Aorta (tissue), 5 donors: ENCODE data around the gene NR1D1. TPM values are rescaled to one million over a fixed set of nuclear protein-coding genes. Genes with fewer than 3 reads are reported as not detected.

Source experiments
- ATAC-seq: fragments of 200-7000 bp; cut with Tn5 transposase; one replicate; pipeline ENCODE4 v1.9.1; 2022; ENCODE audit warnings: moderate library complexity; ENCODE audit not compliant: low FRiP score
- DNase-seq, 2 donors: peaks; one replicate each; pipeline ENCODE4 v3.0.0-alpha.2; 2020
- H3K27ac ChIP-seq, 2 donors: one replicate each; pipeline ENCODE4 v1.5.1; 2013; ENCODE audit warnings: low read length in 2 of 2, mild to moderate bottlenecking in 2 of 2, moderate library complexity in 2 of 2, control low read depth in 1 of 2, inconsistent platforms in 1 of 2, low read depth in 1 of 2
- H3K27me3 ChIP-seq, 2 donors: one replicate each; pipeline ENCODE4 v1.6.1; 2013; ENCODE audit warnings: control low read depth in 1 of 2, low read length in 1 of 2, mild to moderate bottlenecking in 1 of 2, moderate library complexity in 1 of 2; ENCODE audit not compliant: insufficient read depth in 2 of 2, control insufficient read depth in 1 of 2
- H3K36me3 ChIP-seq, 2 donors: one replicate each; pipeline ENCODE4 v1.6.1; 2013; ENCODE audit warnings: control low read depth in 1 of 2, low read length in 1 of 2, mild to moderate bottlenecking in 1 of 2; ENCODE audit not compliant: insufficient read depth in 2 of 2, control insufficient read depth in 1 of 2
- H3K4me1 ChIP-seq, 2 donors: one replicate each; pipeline ENCODE4 v1.6.1; 2013; ENCODE audit warnings: low read length in 2 of 2, control low read depth in 1 of 2, mild to moderate bottlenecking in 1 of 2, moderate library complexity in 1 of 2; ENCODE audit not compliant: insufficient read depth in 2 of 2, control insufficient read depth in 1 of 2
- H3K4me3 ChIP-seq, 2 donors: one replicate each; pipeline ENCODE4 v1.5.1; 2013; ENCODE audit warnings: low read length in 2 of 2, control low read depth in 1 of 2, mild to moderate bottlenecking in 1 of 2
- H3K9me3 ChIP-seq: one replicate; pipeline ENCODE4 v1.6.1; 2013; ENCODE audit warnings: mild to moderate bottlenecking, low read length; ENCODE audit not compliant: control insufficient read depth
- WGBS, 2 donors: extraction: QIAGEN DNeasy Blood & Tissue Kit; methylation state at CpG; one replicate each; pipeline ENCODE4 v1.1.7; 2013; 5-methylcytosine and 5-hydroxymethylcytosine counted together
- intact Hi-C, 2 donors: fragments of 100-400 bp; cut with DNase I; formaldehyde crosslinking; loops; one replicate each; pipeline versions ENCODE4 v1.14.2 to v1.15.0; 2022
- polyA plus RNA-seq, 2 donors: library from polyadenylated mRNA; stranded (reverse); fragments of 200-250 nt; gene quantifications; one replicate each; pipeline ENCODE4 v1.2.3, GENCODE V29; 2013
- total RNA-seq, 2 donors: library from RNA; stranded (reverse); fragmentation: NEBNext Ultra II Directional; extraction: Animal tissue kit (Norgen Biotek cat#: 25700); gene quantifications; one replicate each; pipeline ENCODE4 v1.2.1, GENCODE V29; 2021
- donor health status: healthy with polysubstance abuse.
- donor health status: Bipolar disorder and iron deficiency.
- donor health status: DM: no; HTN: no; CAD: no.
- donor health status: DM: no; HTN: no; CAD: no.
- donor health status: DM: yes; HTN: yes; CAD: no.

NR1D1 gene
- total and polyA plus RNA-seq, 4 donors: 8.6 to 53.6 (median 23.5) TPM

GRCh38 chr17:40059729-40060475, 40.5 kb downstream of the NR1D1 start:
- Histone ChIP-seq H3K27ac (no peak overlapping the region), H3K36me3 (no peaks in the 10 kb centered on the region), H3K27me3 (no peaks in the 10 kb centered on the region), H3K4me1 (peaks cover 0 to 1% of the 10 kb centered on the region in 2 donors), H3K4me3 (no peak overlapping the region), H3K9me3 (no peaks in the 10 kb centered on the region)
- ATAC-seq: no peak
- peak in 1 of 2 donors; percentile 43 for DNase-seq
- intact Hi-C loops: no loop called here
- WGBS, 2 donors: 57 to 63% methylated on average over 8 of the region's 8 CpGs

- Histone ChIP-seq H3K9me3 (no peaks in the 10 kb centered on the region), H3K4me1 (no peaks in the 10 kb centered on the region), H3K27me3 (no peaks in the 10 kb centered on the region), H3K27ac (no peak overlapping the region), H3K4me3 (no peak overlapping the region), H3K36me3 (no peaks in the 10 kb centered on the region)
- ATAC-seq (no peak), DNase-seq (no peak)
- WGBS, 2 donors: 94 to 100% methylated on average over 1 of the region's 1 CpG
- intact Hi-C loops: no loop called here
These were observed 41.5 kb downstream of the NR1D1 start for GRCh38 chr17:40058865-40059264.

DNA sequence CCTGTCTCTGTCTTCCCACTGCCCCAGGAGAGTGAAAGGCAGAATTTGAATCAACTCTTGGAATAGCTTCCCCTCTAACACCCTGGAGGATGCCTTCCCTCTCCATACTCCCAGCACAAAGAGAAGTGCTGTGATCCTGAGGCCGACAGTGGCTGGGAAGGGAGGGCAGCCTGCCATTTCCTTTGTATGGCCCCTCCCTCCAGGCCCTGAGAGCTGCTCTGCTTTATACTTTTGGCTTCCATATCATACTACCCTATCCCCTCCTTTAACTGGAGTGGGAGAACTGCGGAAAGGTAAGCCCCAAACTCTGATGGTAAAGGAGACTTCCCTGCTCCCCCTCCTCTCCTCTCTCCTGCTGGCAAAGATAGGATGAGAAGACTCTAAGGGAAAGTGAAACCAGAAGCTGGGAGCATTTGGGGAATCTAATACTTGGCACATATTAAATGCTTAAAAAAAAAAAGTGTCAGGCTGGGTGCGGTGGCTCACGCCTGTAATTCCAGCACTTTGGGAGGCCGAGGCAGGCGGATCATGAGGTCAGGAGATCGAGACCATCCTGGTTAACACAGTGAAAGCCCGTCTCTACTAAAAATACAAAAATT, 42.1 kb downstream of the NR1D1 start:
- 74 to 81% methylated on average over 8 of the region's 8 CpGs for WGBS, 2 donors

DNA sequence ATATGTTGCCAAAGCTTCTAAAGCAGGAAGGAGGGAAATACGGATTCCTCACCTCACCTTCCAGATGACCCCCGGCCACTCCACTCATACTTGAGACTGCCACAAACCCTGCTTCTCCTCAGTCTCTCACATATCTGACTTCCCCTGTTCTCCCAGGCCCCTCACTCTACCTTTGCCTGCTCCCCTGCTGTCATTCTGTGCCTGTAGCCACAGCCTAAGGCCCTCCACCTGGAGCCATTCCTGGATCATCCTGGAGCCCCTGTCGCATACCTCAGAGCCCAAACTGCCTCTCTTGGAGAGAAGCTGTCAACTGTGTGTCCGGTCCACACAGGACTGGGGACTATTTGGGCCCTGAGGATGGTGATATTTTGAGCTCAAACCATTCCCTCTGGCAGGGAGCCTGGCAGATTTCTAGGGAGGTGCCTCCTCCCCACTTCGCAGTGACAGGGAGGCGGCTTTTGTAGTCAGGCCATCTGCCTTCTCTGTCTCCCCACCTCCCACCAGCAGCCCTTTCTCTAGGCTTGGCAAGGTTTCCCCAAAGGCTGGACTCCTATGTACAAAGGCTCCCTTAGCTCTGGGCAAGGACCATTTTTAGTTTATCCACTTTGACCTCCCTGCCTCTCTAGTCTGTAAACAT, 43.9 kb downstream of the NR1D1 start:
- intact Hi-C loops: no loop called here
- Histone ChIP-seq H3K27ac (no peak overlapping the region), H3K9me3 (no peaks in the 10 kb centered on the region), H3K27me3 (no peaks in the 10 kb centered on the region), H3K36me3 (no peaks in the 10 kb centered on the region), H3K4me3 (no peak overlapping the region), H3K4me1 (peaks cover 0 to 2% of the 10 kb centered on the region in 2 donors)
- ATAC-seq (no peak), DNase-seq (peak in 1 of 2 donors; percentile 32)
- WGBS, 2 donors: 82 to 84% methylated on average over 6 of the region's 6 CpGs

More for the DNA sequence above, 42.1 kb downstream of the NR1D1 start:
- ATAC-seq: no peak
- H3K4me1 ChIP-seq: peaks cover 0 to 2% of the 10 kb centered on the region in 2 donors
- intact Hi-C loops: no loop called here
- no peaks in the 10 kb centered on the region for H3K27me3 ChIP-seq
- no peak overlapping the region for H3K27ac ChIP-seq
- H3K9me3 ChIP-seq: no peaks in the 10 kb centered on the region
- no peaks in the 10 kb centered on the region for H3K36me3 ChIP-seq
- H3K4me3 ChIP-seq: no peak overlapping the region
- peak in 1 of 2 donors; percentile 62 for DNase-seq

Other genes starting within 250 kb of the NR1D1 start
- gene IKZF3, start 236.3 kb downstream of the NR1D1 start, total RNA-seq: 1 to 10 TPM; 1.7 to 2.8 TPM
- under 1 TPM; 0.03 to 0.75 TPM for gene IKZF3, start 236.3 kb downstream of the NR1D1 start, polyA plus RNA-seq
- gene ZPBP2, start 232.4 kb downstream of the NR1D1 start, total RNA-seq: not detected
- gene ZPBP2, start 232.4 kb downstream of the NR1D1 start, polyA plus RNA-seq: not detected
- 10 to 100 TPM in 1 of 2 donors, 1 to 10 TPM in 1; 9.7 to 14.5 TPM for gene GSDMB, start 182.0 kb downstream of the NR1D1 start, total RNA-seq
- gene GSDMB, start 182.0 kb downstream of the NR1D1 start, polyA plus RNA-seq: 10 to 100 TPM; 16.7 to 30.1 TPM
- 10 to 100 TPM; 44.2 to 45.0 TPM for gene ORMDL3, start 173.0 kb downstream of the NR1D1 start, total RNA-seq
- gene ORMDL3, start 173.0 kb downstream of the NR1D1 start, polyA plus RNA-seq: 10 to 100 TPM; 50.4 to 74.0 TPM
- gene LRRC3C, start 172.9 kb downstream of the NR1D1 start, total RNA-seq: not detected
- gene LRRC3C, start 172.9 kb downstream of the NR1D1 start, polyA plus RNA-seq: not detected
- gene GSDMA, start 137.6 kb downstream of the NR1D1 start, total RNA-seq: 1 to 10 TPM; 1.2 to 6.2 TPM
- under 1 TPM in 1 of 2 donors, not detected in 1; 0.28 TPM for gene GSDMA, start 137.6 kb downstream of the NR1D1 start, polyA plus RNA-seq
- gene PSMD3, start 119.8 kb downstream of the NR1D1 start, total RNA-seq: 10 to 100 TPM; 60.5 to 60.9 TPM
- gene PSMD3, start 119.8 kb downstream of the NR1D1 start, polyA plus RNA-seq: 10 to 100 TPM; 27.0 to 59.3 TPM
- 1 to 10 TPM in 1 of 2 donors, under 1 TPM in 1; 0.39 to 5.4 TPM for gene CSF3, start 85.1 kb downstream of the NR1D1 start, total RNA-seq
- gene CSF3, start 85.1 kb downstream of the NR1D1 start, polyA plus RNA-seq: 1 to 10 TPM in 1 of 2 donors, not detected in 1; 2.7 TPM
- 10 to 100 TPM; 60.8 to 70.9 TPM for gene MED24, start 46.2 kb downstream of the NR1D1 start, total RNA-seq
- 10 to 100 TPM; 20.7 to 66.5 TPM for gene MED24, start 46.2 kb downstream of the NR1D1 start, polyA plus RNA-seq
- 10 to 100 TPM; 53.7 to 62.3 TPM for gene THRA, start 37.6 kb downstream of the NR1D1 start, total RNA-seq
- gene THRA, start 37.6 kb downstream of the NR1D1 start, polyA plus RNA-seq: 10 to 100 TPM; 38.9 to 52.1 TPM
- 100 to 1,000 TPM in 1 of 2 donors, 10 to 100 TPM in 1; 81.0 to 100 TPM for gene MSL1, start 21.4 kb upstream of the NR1D1 start, total RNA-seq
- 100 to 1,000 TPM in 1 of 2 donors, 10 to 100 TPM in 1; 21.2 to 171 TPM for gene MSL1, start 21.4 kb upstream of the NR1D1 start, polyA plus RNA-seq
- gene CASC3, start 39.9 kb upstream of the NR1D1 start, total RNA-seq: 100 to 1,000 TPM; 115 to 116 TPM
- gene CASC3, start 39.9 kb upstream of the NR1D1 start, polyA plus RNA-seq: 10 to 100 TPM; 68.3 to 94.7 TPM
- 10 to 100 TPM; 13.9 to 16.6 TPM for gene RAPGEFL1, start 76.9 kb upstream of the NR1D1 start, total RNA-seq
- 1 to 10 TPM; 6.4 to 8.5 TPM for gene RAPGEFL1, start 76.9 kb upstream of the NR1D1 start, polyA plus RNA-seq
- gene WIPF2, start 118.7 kb upstream of the NR1D1 start, total RNA-seq: 10 to 100 TPM; 26.2 to 28.6 TPM
- gene WIPF2, start 118.7 kb upstream of the NR1D1 start, polyA plus RNA-seq: 10 to 100 TPM in 1 of 2 donors, 1 to 10 TPM in 1; 6.3 to 10.5 TPM
- 1 to 10 TPM; 1.7 to 2.5 TPM for gene CDC6, start 187.3 kb upstream of the NR1D1 start, total RNA-seq
- 1 to 10 TPM in 1 of 2 donors, under 1 TPM in 1; 0.38 to 1.6 TPM for gene CDC6, start 187.3 kb upstream of the NR1D1 start, polyA plus RNA-seq
- 10 to 100 TPM; 52.7 to 88.3 TPM for gene RARA, start 208.6 kb upstream of the NR1D1 start, total RNA-seq
- gene RARA, start 208.6 kb upstream of the NR1D1 start, polyA plus RNA-seq: 10 to 100 TPM; 10.6 to 25.6 TPM